NCI-H128 (cell line): ENCODE measurements around the gene ASPG.

Experiments
- DNase-seq: peaks from one replicate; lab custom pipeline; 2025; ENCODE audit not compliant: unreplicated experiment; lab: John Stamatoyannopoulos, UW

ASPG gene

DNA sequence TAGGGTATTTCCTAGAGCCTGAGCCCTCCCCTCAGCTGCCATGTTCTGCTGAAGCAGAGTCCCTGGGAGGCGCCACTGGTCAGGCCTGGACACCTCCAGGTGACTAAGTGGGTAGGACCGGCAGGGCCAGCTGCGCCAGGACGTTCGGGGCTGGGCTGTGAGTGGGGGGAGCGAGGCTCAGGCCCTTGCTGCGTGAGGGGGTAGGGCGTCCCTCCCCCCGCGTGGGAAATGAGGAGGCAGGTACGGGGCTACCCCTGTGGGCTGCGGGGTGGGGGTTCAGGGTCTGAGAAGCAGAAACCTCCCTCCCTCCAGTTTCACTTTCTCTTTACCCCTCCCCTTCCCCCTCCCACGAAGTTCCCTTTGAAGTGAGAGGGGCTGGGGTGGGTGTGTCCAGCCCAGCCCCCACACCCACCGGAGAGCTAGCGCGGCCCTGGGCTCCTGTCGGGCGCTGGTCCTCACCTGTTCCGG is 30.8 kb downstream of the ASPG start:
- no peak for DNase-seq

- no peak for DNase-seq
Measured at GRCh38 chr14:104116756-104117340, 31.3 kb downstream of the ASPG start.

DNA sequence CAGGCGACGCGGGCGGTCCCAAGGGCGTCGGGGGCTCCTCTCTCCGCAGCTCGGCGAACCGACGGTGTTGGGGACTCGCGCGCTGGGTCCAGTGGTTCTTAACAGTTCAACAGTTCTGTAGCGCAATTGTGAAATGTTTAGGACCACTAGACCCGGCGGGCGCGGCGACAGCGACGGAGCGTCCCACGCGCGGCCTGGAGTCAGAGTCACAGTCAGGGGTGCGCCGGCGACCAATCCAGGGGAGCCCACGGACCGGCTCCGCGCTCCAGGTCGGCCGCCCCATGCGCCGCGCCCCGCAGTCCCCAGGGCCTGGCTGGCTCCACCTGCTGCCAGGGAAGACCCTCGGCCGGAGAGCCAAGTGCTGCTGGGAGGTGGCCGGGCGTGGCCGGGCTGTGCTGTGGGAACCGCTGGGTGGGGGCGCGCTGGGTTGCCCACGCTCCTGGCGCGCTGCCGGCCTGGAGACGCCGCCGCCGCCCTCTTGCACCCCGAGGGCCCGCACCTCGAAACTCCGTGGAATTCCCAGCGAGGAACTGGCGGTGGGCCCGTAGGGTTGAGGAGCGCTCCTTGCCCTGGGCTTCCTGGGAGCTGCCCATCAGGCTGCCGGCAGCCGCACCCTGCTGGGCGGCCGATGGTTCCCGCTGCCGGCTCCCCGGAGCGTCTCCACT is 32.0 kb downstream of the ASPG start:
- no peak for DNase-seq

GRCh38 chr14:104118006-104118844 is 32.7 kb downstream of the ASPG start:
- DNase-seq = no peak

DNA sequence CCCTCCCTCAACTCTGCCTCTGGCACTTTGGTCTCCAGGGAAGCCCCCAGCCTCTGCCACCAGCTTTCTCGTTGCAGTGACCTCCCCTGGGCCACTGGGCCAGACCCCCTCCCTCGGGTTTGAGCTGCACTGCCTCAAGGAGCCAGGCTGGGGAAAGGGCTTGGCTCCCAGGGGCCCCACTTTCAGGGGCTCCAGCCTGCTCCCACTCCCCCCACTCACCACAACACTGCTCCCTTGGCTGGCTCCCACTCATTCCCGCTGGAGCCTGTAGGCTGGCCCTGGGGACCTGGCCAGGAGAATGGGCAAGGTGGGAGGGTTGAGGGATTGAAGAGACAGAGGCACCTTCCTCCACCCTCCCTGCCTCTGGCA is 33.6 kb downstream of the ASPG start:
- no peak for DNase-seq

- no peak for DNase-seq
Measured at GRCh38 chr14:104119488-104120251, 34.2 kb downstream of the ASPG start.

DNA sequence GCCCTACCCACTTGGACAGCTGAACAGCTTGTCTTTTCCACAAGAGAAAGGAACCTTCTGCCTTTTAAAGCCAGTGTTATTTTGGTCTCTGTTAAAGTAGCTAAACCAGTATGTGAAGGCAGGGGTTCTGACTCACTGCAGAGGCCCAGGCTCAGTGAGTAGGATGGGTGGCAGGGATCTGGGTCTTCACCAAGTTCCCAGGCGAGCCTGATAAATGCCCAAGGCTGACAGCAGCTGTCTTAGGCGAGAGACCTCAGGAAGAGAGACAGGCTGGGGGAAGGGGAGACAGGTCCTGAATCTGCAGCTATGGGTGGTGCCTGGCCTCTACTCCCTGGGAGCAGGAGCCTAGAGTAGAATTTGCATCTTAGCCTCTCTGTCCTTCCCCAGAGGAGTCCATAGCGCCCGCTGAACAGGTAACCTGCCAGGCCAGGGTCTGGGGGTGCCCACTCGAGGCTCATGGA is 34.8 kb downstream of the ASPG start:
- no peak for DNase-seq

- DNase-seq = no peak
Measured at GRCh38 chr14:104121142-104121541, 35.6 kb downstream of the ASPG start.

GRCh38 chr14:104123879-104124278 is 38.4 kb downstream of the ASPG start:
- no peak for DNase-seq

- no peak for DNase-seq
Measured at GRCh38 chr14:104125011-104125410, 39.5 kb downstream of the ASPG start.

- no peak for DNase-seq
Measured at GRCh38 chr14:104126753-104127152, 41.3 kb downstream of the ASPG start.

DNA sequence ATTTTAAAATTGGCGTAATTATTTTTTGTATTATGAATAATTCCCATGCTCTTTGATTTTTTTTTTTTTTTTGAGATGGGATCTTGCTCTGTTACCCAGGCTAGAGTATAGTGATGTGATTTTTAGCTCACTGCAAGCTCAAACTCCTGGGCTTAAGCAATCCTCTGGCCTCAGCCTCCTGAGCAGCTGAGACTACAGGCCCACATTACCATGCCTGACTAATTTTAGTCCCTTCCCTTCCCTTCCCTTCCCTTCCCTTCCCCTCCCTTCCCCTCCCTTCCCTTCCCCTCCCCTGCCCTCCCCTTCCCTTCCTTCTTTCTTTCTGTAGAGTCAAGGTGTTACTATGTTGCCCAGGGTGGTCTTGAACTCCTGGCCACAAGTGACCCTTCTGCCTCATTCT is 43.5 kb downstream of the ASPG start:
- no peak for DNase-seq

- DNase-seq = no peak
Measured at GRCh38 chr14:104129556-104129955, 44.1 kb downstream of the ASPG start.

DNA sequence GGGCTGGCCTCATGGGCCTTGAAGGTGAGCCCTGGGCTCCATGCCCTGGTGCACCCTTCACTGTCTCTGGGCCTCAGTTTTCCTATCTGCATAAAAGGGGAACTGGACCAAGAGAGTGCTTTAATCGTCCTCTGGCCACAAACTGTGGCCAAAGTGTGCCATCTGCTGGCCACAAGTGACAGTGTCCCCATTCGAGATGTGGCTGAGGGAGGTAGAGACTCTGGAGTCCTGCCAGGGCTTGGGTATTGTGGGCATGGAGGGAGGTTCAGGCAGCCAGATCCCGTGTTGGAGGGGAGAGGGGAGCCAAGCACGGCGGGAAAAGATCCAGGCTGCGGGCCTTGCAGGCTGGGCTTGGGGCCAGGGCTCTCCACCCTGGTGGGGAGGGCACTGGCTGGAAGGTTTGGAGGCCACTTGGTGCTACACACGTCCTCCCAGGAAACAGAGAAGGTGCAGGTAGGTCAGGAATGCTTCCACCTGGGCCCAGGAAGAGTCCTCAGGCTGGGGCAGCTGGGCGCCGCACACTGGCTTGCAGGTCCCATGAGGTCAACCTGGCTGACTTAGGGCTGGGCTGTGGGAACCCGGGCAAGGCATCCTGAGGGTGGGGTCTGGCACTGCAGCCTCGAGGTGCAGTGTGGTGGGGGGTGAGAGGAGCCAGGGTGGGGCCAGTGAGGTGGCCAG is 45.6 kb downstream of the ASPG start:
- DNase-seq = peak; percentile 46

- no peak for DNase-seq
Measured at GRCh38 chr14:104131968-104132732, 46.6 kb downstream of the ASPG start.

GRCh38 chr14:104132981-104133380 is 47.5 kb downstream of the ASPG start:
- no peak for DNase-seq

GRCh38 chr14:104133496-104133895 is 48.0 kb downstream of the ASPG start:
- no peak for DNase-seq

DNA sequence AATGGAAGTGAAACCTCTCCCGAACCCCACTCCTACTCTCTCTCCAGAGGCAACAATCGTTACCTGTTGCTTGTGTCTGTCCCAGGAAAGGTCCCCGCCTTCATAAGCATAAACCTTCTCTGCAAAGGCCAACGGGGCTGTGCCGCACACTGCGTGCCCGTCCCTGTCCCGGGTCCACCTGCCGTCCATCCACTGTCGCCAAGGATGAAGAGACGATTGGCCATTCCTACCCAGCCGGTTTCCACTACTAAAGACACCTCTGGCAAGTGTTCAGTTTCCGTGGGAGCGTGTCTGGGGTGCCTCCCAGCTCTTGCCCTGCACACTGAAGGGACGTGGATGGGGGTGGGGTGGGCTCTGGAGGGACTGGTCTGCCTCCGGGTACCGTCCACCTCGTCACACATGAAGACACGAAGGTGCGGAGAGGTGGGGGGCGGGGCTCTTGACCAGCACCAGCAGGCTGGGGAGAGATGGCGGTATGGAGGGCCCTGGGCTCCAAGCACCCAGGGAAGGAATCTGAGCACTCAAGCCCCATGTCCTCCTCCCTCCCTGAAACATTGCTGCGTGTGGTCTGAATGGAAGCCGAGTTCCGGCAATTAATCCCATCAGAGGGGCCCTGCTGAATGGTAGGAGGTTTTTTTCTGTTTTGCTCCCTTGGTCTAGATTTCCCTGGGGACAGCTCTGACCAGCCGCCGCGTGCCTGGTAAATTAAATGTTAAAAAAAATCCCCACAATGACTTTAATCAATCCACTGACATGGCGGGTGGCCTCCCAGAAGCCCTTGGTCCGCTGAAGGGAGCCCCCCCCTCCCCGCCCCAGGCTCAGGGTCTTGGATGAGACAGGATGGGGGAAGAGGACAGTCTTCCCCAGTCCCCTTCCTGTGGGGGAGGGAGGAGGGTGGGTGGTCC is 48.8 kb downstream of the ASPG start:
- DNase-seq = no peak
